NCI-H526 (cell line): ENCODE results near the gene TAOK1.

Experiments used
- DNase-seq, 2 experiments: peaks; one replicate each; lab custom pipeline; 2025; lab: John Stamatoyannopoulos, UW

Gene TAOK1

DNA sequence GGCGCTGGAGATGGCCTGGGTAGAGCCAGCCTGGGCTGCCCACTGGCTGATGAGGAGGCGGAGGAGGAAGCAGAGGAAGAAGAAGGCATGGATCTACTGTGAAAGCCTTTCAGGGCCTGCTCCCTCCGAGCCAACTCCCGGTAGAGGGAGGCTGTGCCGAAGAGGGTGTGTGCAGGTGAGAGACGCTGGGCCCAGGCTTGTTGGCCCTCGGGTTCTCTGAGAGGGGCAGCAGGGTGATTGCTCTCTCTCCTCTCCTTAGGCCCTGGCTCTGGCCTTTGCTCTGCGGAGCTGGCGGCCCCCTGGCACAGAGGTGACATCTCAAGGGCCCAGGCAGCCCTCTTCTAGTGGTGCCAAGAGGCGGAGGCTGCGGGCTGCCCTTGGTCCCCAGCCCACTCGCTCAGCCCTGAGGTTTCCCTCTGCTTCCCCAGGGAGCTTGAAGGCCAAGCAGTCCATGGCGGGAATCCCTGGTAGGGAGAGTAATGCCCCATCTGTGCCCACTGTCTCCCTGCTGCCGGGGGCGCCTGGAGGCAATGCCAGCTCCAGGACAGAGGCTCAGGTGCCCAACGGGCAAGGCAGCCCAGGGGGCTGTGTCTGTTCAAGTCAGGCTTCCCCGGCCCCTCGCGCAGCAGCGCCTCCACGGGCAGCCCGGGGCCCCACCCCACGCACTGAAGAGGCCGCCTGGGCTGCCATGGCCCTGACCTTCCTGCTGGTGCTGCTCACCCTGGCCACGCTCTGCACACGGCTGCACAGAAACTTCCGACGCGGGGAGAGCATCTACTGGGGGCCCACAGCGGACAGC is 181.9 kb downstream of the TAOK1 start:
- DNase-seq = no peak

DNA sequence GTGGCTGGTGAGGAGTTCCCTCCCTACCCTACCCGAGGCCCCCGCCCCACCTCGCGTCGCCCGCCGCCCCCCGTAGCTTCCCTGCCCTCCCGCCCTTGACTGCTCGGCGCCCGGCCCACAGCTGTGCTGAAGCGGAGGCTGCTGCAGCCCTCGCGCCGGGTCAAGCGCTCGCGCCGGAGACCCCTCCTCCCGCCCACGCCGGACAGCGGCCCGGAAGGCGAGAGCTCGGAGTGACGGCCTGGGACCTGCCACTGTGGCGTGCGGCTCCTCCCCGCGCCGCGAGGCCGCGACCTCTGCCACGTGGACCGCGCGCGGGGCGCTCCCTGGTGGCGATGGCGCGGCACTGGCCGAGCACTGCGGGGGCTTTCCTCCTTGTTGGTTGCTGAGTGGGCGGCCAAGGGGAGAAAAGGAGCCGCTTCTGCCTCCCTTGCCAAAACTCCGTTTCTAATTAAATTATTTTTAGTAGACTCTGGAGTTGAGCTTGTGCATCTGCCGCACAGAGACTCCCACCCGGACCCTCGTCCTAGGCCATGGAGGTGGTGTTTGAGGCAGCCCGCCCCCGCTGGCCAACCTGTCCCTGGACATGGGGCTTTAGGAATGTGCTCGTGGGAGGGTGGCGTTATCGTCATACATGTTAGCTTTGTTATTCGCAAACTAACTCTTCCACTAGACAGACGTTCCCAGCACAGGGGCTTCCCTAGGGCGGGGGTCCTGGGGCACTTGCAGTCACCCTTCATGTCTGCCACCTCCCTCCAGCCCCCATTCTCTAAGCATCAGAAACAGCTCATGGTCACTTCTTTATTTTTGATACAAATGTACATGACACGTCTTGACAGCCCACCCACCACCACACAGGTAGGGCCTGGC is 182.8 kb downstream of the TAOK1 start:
- DNase-seq = peak in 1 of 2 experiments; percentile 62

DNA sequence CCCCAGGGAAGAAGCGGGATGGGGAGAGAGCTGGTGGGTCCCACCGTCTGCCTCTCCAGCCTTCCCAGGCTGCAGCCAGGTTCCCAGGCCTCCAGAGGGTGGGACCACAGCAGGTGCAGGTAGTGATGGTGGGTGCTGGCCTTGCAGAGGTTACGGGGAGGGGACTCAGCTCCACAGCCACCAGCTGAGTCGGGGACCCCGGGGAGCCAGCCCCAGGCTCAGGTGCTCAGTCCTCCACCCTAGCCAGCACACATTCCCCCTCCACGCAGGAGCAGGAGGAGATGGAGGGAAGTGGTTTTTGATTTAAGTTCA is 183.4 kb downstream of the TAOK1 start:
- no peak for DNase-seq

DNA sequence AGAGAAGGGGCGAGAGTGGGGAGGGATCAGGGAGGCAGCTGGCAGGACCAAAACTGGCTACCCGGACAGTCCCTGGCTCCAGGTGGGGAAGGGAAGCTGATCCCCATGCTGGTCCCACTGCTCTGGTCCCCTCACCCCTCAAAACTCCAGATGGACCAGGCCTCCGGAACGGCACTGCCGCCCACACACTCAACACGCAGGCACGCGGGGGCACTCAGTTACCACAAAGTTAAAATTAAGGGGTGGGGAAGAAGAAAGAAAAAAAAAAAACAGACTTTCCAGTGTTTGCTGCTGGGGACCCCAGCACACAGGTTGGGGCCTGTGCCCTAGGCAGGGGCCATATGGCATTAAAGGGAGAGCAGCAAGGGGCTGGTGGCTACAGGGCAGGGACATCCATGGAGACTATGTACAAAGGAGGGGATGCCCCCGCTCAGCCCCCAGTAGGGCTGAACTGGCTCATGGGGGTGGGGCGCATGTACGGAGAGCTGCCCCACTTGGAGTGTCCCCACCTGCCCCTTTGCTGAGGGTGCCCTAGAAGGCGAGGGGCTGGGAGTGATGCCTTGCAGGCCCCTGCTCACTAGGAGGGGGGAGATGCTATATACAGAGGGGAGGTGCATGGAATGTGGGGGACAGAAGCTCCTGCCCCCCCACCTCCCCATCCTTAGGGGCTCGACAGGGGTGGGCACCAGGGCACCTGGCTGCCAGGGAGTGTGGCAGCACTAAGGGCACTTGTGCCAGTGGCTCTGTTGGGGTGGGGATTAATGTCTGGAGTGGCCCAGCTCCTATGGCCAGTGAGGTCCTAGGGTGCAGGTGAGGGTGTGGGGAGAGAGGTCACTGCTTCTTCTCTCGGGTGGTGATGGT is 183.9 kb downstream of the TAOK1 start:
- DNase-seq = no peak

DNA sequence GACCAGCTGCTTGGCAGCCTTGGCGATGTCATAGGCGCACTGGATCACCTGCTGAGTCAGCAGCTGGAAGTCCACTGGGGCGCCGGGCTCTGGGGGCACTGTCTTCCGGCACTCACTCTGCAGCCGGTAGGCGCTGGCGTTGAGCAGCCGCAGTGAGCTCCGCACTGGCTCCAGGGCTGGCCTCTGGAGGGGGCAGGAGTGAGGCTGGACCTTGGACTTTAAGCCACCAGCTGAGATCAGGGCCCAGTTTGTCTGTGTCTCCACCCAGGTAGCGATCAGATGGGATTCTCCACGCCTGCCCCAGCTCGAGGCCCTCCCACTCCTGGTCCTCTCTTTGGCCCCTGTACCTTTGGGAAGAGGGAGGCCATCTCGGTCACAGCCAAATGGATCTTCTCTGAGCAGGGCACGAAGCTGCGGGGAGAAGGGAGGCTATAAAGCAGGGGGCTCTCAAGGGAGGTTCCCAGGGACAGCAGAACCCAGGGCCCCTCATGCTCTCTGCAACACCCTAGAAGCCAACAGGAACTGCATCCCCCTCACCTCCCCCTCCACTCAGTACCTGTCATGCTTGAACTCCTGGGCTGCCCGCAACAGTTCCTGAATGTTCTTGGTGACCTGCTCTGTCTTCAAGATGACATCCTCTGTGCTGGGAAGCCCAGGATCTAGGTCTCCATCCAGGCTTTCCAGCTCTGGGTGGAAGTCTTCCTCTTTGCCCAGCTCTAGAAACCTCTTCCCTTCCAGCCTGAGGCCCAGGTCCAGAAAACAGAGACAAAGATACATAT is 184.8 kb downstream of the TAOK1 start:
- peak; percentile 51 to 80 for DNase-seq

DNA sequence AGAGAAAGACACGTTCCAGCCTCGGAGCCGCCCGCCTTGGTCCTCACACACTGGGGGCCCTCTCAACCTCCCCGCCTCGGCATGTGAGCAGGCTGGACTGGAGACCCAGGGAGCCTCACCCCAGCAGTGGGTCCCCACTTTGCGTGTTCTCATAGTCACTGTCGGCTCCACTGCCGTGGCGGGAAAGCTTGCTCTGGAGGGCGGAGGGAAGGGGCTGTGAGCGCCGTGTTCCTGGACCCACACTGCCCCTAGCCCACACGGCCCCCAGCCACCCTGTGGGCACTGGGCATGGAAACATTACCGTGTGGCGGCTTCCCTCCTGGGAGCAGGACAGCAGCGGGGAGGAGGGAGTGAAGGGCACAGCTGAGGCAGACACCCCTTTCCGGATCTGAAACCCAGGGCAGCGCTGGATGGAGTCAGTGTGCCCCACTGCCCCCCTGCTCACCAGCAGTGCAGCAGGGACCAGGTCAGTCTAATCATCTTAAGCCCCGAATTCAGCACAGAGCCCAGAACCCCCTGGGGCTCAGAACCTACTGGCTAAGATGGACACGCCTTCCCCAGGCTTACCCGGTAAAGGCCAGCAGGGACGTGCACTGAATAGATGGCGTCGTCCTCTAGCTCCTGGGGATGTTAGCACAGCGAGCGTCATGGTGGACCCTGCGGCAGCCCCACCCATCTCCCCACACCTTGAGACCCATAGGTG is 185.5 kb downstream of the TAOK1 start:
- no peak for DNase-seq

DNA sequence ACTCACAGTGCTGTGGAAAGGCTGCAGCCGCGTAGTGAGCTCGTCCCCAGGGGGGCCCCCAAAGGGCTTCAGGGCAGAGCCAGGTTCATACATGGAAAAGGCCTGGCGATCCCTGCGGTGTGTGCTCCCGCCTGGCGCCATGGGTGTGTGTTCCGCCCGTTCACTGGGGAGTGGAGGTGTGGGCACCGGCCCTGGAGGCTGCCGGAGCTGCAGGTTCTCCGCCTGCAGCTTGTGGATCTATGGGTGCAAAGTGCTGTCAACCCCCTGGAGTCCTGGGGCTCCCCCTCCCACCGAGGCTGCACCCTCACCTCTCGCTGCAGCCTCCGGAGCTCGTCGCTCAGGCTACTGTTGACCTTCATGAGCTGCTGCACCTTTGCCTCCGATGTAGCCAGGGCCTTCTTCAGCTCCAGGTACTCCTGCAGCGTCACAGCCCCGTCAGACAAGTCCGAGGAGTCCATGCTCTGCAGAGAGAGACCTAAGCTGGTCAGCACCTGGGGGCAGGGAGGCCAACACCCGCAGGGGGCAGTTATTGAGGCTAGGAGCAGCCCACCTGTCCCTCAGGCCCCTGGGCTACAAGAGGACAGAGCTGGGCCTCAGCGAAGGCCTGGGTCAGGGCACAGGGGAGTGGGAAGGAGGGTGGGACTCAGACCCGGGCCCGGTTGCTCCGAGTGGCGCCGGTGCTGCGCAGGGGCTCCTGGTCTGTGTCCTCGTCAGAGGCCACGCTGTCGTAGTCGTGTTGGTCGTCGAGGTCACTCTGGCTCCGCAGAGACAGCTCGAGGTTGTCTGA is 186.2 kb downstream of the TAOK1 start:
- no peak for DNase-seq

DNA sequence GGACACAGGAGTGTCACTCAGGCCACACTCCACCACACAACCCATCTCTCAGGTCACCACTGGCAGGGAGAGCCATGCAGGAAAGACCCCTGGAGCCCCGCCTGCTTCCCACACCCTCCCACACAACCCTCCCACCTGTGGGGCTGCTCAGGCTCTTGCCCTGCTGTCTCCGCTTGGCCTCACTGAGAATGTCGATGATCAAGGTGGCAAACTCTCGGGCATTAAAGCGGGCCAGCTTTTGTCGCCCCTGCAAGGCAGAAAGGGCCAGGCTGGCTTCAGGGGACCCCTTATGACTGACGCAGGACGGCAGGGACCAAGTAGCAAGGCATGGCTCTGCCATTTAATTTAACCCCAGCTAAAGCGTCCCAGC is 186.8 kb downstream of the TAOK1 start:
- no peak for DNase-seq

DNA sequence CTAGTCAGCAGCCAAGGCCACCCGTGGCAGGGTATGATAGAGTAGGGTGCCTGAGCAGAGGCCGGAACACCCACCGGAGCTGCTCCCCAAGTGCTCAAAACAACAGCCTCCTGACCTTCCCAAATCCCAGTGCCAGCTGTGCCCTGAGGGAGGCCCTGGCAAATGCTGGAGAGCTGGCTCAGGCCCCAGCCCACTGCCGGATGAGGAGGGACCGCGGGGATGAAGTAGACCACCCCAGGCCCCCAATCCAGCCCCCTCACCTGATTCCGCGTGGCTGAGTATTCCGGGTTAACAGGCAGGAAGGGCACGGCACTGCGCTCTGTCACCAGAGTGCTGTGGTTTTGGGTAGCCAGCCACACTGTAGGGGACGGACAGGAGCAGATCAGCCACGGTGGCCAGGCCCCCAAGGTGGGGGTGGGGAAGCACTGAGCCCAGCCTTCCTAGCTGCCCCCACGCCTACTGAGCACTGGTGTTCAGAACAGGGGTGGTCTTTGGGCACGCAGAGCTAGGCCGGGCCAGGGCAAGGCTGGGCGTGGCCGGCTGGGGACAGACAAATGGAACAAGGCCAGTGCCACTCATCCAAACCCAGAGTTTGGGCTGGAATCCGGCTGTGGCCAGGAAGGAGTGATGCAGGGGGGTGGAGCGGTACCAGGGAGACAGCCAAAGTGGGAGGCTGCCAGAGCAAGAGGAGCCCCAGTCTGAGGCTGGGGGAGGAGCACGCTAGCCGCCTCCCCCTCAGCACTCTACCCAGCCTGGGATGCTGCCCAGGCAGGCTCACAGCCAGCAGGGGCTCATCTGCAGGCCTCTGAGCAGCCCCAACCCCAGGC is 187.4 kb downstream of the TAOK1 start:
- no peak for DNase-seq

DNA sequence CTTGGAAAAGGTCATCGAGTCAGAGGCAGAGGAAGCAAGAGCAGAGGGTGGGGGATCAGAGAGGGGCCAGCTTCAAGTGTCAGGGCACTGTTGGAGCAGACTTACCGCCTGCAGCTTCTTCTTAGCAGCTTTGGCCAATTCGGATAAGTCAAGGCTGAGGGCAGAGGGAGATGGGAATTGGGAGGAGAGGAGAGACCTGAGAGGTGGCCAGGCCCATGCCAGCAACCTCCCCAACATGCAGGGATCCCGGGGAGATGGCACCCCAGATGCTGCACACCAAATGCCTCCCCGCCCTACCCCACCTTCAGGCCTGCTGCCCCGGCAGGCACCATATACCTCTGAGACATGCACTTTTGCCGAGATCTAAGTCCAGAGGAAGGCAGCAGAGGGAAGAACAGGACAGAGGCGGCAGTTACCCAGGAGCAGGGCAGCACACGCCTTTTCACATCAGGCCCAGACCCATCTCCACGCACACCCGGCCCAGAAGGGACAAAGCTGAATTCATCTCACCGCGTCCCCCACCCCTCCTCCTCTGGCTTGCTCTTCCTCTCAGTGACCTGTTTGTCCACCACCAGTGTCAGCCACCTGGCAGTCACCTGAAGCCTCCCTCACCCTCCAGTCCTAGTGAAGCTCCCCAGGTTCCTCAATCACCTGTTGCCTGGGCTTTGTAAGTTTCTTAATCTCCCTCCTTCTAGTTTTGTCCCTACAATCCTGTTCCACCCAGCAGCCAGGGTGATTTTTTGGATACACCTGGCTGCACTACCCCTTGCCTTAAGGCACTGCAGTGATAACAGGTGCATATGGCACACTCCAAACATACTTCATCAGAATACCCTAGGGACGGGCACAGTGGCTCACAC is 188.7 kb downstream of the TAOK1 start:
- no peak for DNase-seq

DNA sequence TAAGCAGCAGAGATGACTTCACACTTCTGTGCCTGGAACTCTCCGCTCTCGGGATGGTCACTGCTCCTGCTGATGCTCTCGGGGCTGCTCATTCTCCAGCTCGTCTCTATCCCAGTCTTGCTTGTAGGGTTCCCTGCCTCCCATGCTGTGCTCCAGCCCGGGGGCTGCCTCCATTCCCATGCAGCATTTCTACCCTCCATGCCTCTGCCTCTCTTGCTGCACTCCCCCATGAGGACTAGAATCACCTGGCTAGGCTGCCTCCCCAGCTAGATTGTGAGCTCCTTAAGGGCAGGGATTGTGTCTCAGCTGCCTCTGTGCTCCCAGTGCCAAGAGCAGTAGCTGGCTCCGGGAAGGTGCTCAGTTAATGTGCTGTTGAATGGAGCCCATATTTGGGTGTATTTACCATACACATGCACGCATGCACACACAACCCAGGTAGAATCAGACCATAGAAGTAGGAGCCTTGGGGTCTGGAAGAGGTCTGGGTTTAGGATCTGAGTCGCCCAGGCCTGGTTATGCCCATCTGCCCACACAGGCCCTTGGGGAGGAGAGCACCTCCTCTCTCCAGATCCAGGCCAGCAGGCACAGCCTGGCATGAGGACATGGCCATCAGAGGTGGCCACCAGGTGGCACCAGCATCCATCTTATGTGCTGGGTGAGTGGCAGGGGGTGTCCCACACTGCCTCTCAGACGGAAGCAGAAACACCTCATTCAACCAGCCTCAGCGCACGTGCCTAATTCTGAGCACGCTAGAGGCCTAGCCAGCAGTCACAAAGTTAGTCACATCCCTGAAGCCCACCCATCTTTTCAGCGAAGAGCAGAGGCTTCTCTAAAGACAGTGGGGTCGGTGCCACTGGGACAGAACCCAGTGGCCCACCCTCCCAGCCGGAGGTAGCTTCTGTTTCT is 190.0 kb downstream of the TAOK1 start:
- peak; percentile 82 to 95 for DNase-seq

DNA sequence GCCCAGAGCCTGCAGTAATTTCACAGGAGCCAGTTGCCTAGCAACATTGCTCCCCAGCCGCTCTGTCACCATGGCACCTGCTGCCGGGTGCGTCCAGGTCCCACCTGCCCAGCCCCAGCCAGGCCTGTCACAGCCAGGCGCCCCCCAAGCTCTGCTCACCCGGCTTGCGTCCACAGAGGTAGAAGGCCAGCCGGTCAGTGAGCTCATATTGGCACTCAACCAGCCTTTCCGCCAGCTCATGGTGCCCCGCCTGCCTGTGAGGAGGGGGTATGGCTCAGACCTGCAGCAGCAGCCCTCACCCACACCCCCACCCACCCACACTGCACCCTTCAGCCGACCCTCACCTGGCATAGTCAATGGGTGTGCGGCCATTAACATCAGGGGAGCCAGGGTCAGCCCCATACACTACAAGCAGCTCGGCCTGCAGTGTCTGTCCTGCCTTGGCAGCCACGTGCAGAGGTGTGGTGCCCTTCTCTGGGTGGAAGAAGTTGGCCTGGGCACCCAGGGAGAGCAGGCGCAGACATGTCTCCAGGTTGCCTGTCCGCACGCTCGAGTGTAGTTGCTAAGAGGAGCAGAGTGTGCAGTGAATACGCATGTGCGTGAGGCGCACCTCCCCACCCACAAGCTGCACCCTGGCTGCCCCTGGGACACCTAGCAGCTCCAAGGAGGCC is 191.6 kb downstream of the TAOK1 start:
- peak in 1 of 2 experiments; percentile 67 for DNase-seq

DNA sequence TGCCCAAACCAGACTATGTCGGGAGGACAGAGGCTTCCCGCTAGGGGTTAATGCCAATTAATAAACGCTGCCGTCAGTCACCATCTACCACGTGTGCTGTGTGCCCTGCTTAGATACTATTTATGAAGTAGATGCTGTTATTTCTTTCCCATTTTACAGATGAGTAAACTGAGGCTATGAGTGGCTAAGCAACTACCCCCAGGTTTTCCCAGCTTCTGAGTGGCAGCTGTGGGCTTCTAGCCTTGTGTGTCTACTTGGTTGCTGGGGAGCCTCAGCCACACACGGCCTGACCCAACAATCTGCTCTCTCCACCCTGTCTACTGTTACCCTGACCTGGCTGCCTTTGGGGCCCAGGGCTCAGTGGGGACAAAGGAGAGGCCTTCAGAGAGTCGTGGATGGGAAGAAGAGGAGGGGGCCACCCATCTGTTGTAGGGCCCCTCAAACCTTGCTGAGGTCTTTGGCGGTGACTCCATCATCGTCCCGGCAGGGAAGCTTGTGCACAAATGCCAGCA is 192.1 kb downstream of the TAOK1 start:
- DNase-seq = no peak

DNA sequence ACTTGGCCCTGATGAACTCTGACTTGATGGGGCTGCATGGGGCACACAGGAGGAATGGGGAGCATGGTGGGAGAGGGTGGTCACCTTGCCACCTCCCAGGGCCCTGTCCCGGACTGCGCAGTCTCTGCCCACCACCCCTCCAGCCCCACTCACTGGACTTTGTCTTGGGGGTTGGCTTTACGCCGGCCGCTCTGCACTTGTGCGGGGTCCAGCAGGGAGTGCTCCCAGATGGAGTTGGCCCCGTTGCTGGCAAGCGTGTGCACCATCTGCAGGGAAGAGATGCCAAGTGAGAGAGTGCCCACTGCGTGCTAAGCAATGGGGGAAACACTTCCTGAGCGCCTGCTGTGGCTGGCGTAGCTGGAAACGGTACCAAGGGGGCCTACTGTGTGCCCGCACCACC is 192.6 kb downstream of the TAOK1 start:
- no peak for DNase-seq

DNA sequence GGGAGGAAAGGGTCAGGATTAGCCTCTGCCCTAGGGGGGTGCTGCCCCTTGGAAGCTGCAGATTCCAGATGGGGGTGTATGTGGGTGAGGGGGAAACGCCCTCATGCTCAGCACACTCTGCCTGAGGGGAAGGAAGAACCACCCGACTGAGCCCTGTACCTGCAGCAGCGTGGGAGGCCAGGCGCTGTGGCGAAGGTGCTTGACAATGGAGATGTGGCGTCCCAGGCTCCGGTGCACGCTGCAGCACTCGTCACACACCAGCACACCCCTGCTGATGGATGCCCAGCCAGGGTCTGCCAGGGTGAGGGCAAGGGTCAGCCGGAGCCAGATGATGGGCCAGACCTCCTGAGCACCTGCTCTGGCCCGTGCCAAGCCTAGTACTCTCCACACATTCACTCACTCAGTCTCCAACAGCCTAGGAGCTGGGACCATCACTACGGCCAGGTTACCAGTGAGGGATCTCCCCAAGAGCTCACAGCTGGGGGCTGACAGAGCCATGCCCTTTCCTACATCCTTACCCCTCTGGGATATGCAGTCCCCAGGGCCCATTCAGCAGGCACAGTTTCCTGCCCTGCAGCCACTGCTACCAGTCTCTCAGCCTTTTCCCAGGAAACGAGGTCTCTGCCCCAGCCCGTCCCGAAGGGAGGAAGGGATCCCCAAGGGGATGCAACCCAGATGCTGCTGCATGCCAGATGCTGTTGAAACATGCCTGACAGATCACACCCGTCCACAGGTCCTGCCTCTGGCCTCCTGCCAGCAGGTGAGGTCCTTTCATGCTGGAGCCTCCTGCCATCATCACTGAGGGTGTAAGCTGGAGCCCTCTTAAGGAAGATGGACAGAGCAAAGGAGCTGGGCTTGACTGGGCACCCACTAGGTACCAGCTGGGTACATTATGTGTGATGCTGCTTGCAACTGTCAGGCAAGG is 193.4 kb downstream of the TAOK1 start:
- no peak for DNase-seq
